Esophagus squamous epithelium (tissue), 5 donors: ENCODE measurements around the gene DGAT2. TPM values are rescaled to one million over a fixed set of nuclear protein-coding genes. Genes with fewer than 3 reads are reported as not detected.
A peak's percentile ranks its signal among the peaks of the same experiment; 100 is the strongest.

Experiments used
- DNase-seq: peaks from one replicate; lab custom pipeline; 2025; lab: John Stamatoyannopoulos, UW
- H3K27ac ChIP-seq, 4 donors: fragments of 200-600 bp; sonication (generic); one replicate each; pipeline ENCODE4 v1.5.1; 2016 to 2019; ENCODE audit warnings: mild to moderate bottlenecking in 1 of 4
- H3K27me3 ChIP-seq, 4 donors: fragments of 200-600 bp; sonication (generic); 1 replicate in 3 of 4; 2 replicates in 1 of 4; pipeline versions ENCODE4 v1.5.1 to v1.6.0; 2017 to 2021; ENCODE audit warnings: antibody characterized with exemption in 1 of 4
- H3K36me3 ChIP-seq, 3 donors: fragments of 200-600 bp; sonication (generic); one replicate each; pipeline ENCODE4 v1.5.1; 2016 to 2019
- H3K4me1 ChIP-seq, 3 donors: fragments of 200-600 bp; sonication (generic); one replicate each; pipeline ENCODE4 v1.5.1; 2017 to 2019
- H3K4me3 ChIP-seq, 4 donors: fragments of 200-600 bp; sonication (generic); 1 replicate in 3 of 4; 2 replicates in 1 of 4; pipeline ENCODE4 v1.5.1; 2016 to 2019; ENCODE audit warnings: mild to moderate bottlenecking in 2 of 4, moderate library complexity in 1 of 4
- H3K9me3 ChIP-seq, 3 donors: fragments of 200-600 bp; sonication (generic); one replicate each; pipeline ENCODE4 v1.5.1; 2016 to 2019
- POLR2A ChIP-seq, 4 donors: fragments of 450-650 bp; IDR thresholded peaks; one replicate each; pipeline ENCODE4 v1.6.1; 2017; ENCODE audit warnings: antibody characterized with exemption in 4 of 4, mild to moderate bottlenecking in 4 of 4, moderate library complexity in 3 of 4
- WGBS, 2 donors: methylation state at CpG; one replicate each; pipeline ENCODE4 v1.1.5; 2018; 5-methylcytosine and 5-hydroxymethylcytosine counted together
- intact Hi-C: fragments of 100-400 bp; cut with DNase I; formaldehyde crosslinking; loops from one replicate; pipeline ENCODE4 v1.15.0; 2022
- total RNA-seq, 4 donors: library from RNA; depleted of rRNA; stranded (reverse); fragments of >200 nt; gene quantifications; one replicate each; pipeline ENCODE4 v1.1.0, GENCODE V29; 2016
- TF ChIP-seq, protein P1 (sequence below), 6 experiments: fragments of 450-650 bp in 4 of 6; fragments of 200-600 bp in 2 of 6; sonication (generic) in 2 of 6; IDR thresholded peaks; one replicate each; pipeline ENCODE4 v1.5.1; 2016 to 2019; ENCODE audit warnings: antibody characterized with exemption in 6 of 6, mild to moderate bottlenecking in 4 of 6, moderate library complexity in 4 of 6
- donor health status: DM: yes; HTN: yes; CAD: no.

Gene DGAT2
- total RNA-seq, 4 donors from 2014 or later = 6.1 to 29.3 (median 19.2) TPM

DNA sequence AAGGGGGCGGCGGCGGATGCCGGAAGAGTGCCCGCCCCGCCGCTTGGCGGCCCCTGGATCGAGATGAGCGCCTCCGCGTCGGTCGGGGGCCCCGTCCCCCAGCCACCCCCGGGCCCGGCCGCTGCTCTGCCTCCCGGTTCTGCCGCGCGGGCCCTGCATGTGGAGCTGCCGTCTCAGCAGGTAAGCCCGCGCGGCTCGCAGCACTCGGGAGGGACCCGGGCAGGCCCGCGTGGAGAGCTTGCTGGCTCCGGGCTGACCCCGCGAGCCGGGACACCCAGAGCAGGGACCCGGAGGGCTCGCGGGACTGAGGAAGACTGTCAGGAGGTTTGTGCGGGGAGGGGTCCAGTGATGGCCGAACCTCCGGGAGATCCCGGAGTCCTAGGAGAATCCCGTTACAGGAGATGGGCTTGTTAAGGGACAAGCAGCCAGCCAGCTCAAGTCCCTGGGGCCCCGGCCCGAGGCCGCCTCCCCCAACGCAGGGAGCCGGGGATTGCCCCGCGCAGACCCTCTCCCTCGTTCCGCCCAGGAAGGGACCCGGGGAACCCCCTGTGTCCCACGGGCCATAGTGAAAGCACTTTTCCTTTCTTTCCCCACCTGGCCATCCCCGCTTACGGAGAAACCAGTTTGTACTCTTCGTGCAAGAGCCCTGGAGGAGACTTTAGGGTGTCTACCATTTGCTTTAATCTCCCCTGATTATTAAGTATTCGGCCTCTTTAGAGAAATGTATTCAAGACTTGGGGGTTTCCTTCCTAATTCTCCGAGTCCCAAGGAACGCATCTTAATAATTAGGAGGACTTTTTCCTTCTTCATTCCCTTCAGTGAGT lies 47.0 kb downstream of the DGAT2 start:
- intact Hi-C loops = no loop called here

DNA sequence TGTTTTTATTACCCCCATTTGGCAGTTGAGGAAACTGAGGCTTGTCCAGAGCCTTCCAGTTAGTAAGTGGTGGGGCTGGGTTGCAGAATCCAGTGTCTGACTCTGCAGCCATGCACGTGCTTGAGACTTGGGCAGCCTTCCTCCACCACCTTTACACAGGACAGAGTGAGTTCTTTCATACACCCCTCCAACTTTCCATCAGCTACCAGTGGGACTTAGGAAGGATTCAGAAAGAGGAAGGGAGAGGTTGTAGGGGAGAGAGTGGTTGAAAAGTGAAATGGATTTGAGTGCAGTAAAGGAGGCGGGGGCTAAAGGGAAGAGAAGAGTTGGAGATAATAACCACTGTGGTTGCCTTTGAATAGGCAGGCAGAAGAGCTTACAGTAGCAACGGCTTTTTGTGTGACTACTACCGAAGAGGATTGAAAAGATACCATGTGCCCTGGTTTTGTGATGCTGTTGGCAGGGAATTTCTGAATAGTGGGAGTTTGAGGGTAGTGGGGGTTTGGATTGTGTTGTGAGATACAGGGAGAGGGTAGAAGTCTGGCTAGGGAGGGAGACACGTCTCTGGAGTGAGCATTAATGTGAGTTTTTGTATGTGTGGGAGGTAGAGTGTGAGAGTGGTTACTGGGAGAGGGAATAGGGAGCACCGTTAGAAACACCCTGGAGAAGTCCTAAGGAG lies 48.1 kb downstream of the DGAT2 start:
- no peaks in the 10 kb centered on the region for H3K36me3 ChIP-seq
- H3K9me3 ChIP-seq = no peaks in the 10 kb centered on the region
- TF ChIP-seq, protein P1, sequence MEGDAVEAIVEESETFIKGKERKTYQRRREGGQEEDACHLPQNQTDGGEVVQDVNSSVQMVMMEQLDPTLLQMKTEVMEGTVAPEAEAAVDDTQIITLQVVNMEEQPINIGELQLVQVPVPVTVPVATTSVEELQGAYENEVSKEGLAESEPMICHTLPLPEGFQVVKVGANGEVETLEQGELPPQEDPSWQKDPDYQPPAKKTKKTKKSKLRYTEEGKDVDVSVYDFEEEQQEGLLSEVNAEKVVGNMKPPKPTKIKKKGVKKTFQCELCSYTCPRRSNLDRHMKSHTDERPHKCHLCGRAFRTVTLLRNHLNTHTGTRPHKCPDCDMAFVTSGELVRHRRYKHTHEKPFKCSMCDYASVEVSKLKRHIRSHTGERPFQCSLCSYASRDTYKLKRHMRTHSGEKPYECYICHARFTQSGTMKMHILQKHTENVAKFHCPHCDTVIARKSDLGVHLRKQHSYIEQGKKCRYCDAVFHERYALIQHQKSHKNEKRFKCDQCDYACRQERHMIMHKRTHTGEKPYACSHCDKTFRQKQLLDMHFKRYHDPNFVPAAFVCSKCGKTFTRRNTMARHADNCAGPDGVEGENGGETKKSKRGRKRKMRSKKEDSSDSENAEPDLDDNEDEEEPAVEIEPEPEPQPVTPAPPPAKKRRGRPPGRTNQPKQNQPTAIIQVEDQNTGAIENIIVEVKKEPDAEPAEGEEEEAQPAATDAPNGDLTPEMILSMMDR (IDR thresholded peaks at IDR 0.05) = no peak
- TF ChIP-seq POLR2A (IDR thresholded peaks at IDR 0.05) = no peak
- no peaks in the 10 kb centered on the region for H3K27me3 ChIP-seq
- intact Hi-C loops = no loop called here
- peak overlapping the region in 3 of 4 donors; percentile 84 to 95 (median 92) for H3K4me3 ChIP-seq
- no peak for DNase-seq
- H3K4me1 ChIP-seq = peaks cover 7 to 61% (median 23%) of the 10 kb centered on the region in 3 donors
- H3K27ac ChIP-seq = peak overlapping the region in 3 of 4 donors; percentile 93 to 98 (median 97)
- WGBS, 2 donors = 20 to 24% methylated on average over 6 of the region's 6 CpGs

More for the DNA sequence above, 47.0 kb downstream of the DGAT2 start:
- Histone ChIP-seq H3K27me3 (no peaks in the 10 kb centered on the region), H3K27ac (peak overlapping the region; percentile 92 to 98 (median 95)), H3K4me3 (peak overlapping the region; percentile 84 to 95 (median 92)), H3K4me1 (peaks cover 2 to 52% (median 23%) of the 10 kb centered on the region in 3 donors), H3K9me3 (no peaks in the 10 kb centered on the region), H3K36me3 (no peaks in the 10 kb centered on the region)
- WGBS, 2 donors = 0% methylated on average over 6 to 19 of the region's 60 CpGs
- DNase-seq = no peak
- TF ChIP-seq, protein P1 (IDR thresholded peaks at IDR 0.05) = no peak
- TF ChIP-seq POLR2A (IDR thresholded peaks at IDR 0.05) = peak in 1 of 4 donors; percentile 32

DNA sequence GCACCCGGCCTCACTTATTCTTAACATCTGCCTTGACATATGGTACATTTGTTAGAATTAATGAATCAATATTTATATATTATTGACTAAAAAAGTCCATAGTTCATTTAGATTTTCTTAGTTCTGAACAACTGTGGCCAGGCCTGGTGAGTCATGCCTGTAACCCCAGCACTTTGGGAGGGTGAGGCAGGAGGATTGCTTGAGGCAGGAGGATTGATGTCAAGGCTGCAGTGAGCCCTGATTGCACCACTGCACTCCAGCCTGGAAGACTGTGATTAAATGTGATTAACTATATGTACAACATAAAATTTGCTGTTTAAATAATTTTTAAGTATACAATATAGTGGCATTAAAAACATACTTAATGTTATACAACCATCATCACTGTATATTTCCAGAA lies 52.1 kb downstream of the DGAT2 start:
- Histone ChIP-seq H3K36me3 (no peaks in the 10 kb centered on the region), H3K27me3 (no peaks in the 10 kb centered on the region), H3K4me3 (no peak overlapping the region), H3K4me1 (peaks cover 10 to 68% (median 23%) of the 10 kb centered on the region in 3 donors), H3K9me3 (no peaks in the 10 kb centered on the region), H3K27ac (no peak overlapping the region)
- intact Hi-C loops = no loop called here
- 20 to 65% methylated on average over 1 of the region's 1 CpG for WGBS, 2 donors
- TF ChIP-seq, protein P1 (IDR thresholded peaks at IDR 0.05) = no peak
- TF ChIP-seq POLR2A (IDR thresholded peaks at IDR 0.05) = no peak
- no peak for DNase-seq

DNA sequence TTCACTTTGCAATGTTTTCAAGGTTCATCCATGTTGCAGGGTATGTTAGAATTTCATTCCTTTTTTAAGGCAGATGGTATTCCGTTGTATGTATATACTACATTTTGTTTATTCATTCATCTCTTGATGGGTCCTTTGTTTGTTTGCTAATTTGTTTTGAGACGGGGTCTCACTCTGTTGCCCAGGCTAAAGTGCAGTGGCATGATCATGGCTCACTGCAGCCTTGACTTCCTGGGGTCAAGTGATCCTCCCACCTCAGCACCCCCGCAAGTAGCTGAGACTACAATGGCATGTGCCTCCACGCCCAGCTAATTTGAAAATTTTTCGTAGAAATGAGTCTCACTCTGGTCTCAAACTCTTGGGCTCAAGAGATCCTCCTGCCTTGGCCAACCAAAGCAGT lies 52.6 kb downstream of the DGAT2 start:
- no peaks in the 10 kb centered on the region for H3K9me3 ChIP-seq
- intact Hi-C loops = no loop called here
- H3K4me3 ChIP-seq = no peak overlapping the region
- WGBS, 2 donors = 75 to 90% methylated on average over 4 to 5 of the region's 5 CpGs
- no peak for TF ChIP-seq POLR2A (IDR thresholded peaks at IDR 0.05)
- TF ChIP-seq, protein P1 (IDR thresholded peaks at IDR 0.05) = no peak
- peaks cover 10 to 68% (median 27%) of the 10 kb centered on the region in 3 donors for H3K4me1 ChIP-seq
- H3K36me3 ChIP-seq = no peaks in the 10 kb centered on the region
- no peak overlapping the region for H3K27ac ChIP-seq
- H3K27me3 ChIP-seq = no peaks in the 10 kb centered on the region
- no peak for DNase-seq

DNA sequence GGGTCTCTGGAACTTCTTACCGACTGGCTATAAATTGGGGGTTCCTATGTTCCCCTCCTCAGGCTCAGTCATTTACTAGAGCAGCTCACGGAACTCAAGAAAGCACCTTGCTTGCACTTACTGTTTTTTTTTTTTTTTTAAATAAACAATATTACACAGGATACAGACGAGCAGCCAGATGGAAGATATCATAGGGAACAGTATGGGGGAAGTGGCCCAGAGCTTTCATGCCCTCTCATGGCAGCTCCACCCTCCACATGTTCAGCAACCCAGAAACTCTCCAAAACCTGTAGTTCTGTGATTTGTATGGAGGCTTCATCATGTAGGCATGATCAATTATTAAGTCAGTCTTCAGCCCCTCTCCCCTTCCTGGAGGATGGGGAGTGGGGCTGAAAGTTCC lies 54.0 kb downstream of the DGAT2 start:
- Histone ChIP-seq H3K27ac (no peak overlapping the region), H3K9me3 (no peaks in the 10 kb centered on the region), H3K4me3 (no peak overlapping the region), H3K27me3 (no peaks in the 10 kb centered on the region), H3K4me1 (peaks cover 14 to 68% (median 20%) of the 10 kb centered on the region in 3 donors), H3K36me3 (no peaks in the 10 kb centered on the region)
- WGBS, 2 donors = 64 to 78% methylated on average over 3 of the region's 3 CpGs
- TF ChIP-seq, protein P1 (IDR thresholded peaks at IDR 0.05) = no peak
- intact Hi-C loops = no loop called here
- no peak for DNase-seq
